Activated T-helper 1 cell treated with Interleukin-2 at 50 U/mL for 16 hours (primary cell): ENCODE data around the gene SRPK1.

Source experiments
- DNase-seq: peaks from one replicate; pipeline ENCODE4 v3.0.0-alpha.2; 2020; ENCODE audit warnings: low read depth

The SRPK1 gene

GRCh38 chr6:35817515-35817914, 103.4 kb downstream of the SRPK1 start:
- DNase-seq = no peak

- DNase-seq = no peak
Observed at GRCh38 chr6:35811699-35811995, 109.3 kb downstream of the SRPK1 start.

DNA sequence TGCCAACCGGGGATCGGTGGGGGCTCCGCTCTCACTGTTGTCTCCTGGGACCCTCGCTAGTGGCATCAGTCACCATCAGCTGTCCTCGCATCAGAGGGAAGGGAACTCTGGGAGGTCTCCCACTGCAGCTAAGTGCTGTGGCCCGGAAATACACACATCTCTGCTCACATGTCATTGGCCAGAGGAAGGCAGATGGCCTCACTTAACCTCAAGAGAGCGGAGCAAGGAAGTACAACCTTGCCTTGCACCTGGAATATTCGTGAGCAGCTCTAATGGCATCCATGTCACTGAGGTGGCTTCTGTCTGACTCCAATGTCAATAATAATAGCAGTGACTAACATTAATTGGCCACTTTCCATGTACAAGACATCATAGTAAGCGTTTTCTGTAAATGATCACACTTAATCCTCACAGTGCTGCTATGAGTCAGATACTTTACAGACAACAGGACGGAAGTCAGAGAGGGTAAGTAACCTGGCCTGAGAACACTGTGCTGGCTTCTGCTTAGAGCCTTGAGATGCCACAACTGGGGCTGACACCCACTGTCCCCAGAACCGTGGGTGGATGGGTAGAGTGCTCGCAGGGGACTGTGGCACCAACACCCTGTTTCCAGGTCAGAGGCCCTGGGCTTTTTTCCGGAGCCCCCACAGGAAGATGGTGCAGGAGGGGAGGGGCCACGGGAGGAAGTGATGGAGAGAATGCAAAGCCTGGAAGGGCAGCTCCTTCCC, 109.8 kb downstream of the SRPK1 start:
- no peak for DNase-seq

DNA sequence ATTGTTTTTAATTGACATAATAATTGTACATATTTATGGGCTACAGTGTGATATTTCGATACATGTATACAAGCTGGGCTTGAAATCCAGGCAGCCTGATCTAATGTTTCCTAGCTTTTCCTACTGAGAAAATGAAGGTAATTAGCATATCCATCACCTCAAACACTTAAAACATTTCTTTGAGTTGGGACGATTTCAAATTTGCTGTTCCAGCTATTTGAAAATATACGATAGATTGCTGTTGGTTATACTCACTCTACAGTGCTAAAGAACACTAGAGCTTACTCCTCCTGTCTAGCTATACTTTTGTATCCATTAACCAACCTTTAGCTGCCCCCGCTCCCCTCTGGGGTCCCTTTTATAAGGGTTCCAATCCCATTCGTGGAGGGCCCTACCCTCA, 111.1 kb downstream of the SRPK1 start:
- no peak for DNase-seq

- no peak for DNase-seq
Observed at GRCh38 chr6:35808688-35809087, 112.2 kb downstream of the SRPK1 start.

- peak; percentile 18 for DNase-seq
Observed at GRCh38 chr6:35804996-35805736, 115.7 kb downstream of the SRPK1 start, which contains the start of gene LHFPL5. Gene LHFPL5, plus strand, starts transcription at chr6:35805352. Its CDS starts 319 bp downstream, at chr6:35805671.

- no peak for DNase-seq
Observed at GRCh38 chr6:35801148-35801547, 119.8 kb downstream of the SRPK1 start.

DNA sequence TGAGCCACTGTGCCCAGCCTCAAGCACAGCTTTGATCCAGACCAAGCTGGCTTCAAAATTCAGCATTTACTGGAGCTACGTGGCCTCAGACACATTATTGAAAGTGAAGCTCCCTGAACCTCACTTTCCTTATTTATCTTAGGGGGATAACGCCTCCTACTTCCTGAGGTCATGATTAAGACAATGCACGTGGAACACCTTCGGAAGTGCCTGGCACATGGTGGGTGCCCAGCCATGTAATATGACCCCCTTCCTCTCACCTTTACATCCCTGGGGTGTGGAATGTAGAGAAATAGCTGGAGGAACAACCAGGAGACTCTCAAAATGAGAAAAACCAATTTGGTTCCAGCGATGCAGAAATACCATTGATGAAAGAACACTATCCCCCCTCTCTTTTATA, 122.2 kb downstream of the SRPK1 start:
- DNase-seq = no peak

GRCh38 chr6:35797837-35798526, 122.9 kb downstream of the SRPK1 start:
- DNase-seq = no peak

DNA sequence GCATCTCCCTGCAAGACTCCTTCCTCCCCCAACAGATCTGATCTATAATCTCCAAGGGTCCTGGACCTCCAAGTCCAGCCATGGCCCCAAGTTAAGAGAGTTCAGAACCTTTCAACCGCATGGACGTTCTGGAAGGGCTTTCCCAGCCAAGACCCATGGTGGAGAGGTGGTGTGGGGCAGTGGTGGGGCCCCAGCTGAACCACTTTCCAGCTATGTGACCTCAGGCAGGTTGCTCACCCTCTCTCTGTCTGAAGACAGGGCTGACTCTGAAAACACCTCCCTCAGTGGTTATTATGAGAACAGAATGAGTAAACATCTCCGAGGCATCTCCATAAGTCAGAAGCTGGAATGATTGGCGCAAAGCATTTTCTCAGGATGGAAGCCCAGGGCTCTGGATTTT, 124.7 kb downstream of the SRPK1 start:
- no peak for DNase-seq

- DNase-seq = no peak
Observed at GRCh38 chr6:35795453-35796071, 125.3 kb downstream of the SRPK1 start.

GRCh38 chr6:35794536-35795452, 126.1 kb downstream of the SRPK1 start:
- no peak for DNase-seq

GRCh38 chr6:35790683-35791082, 130.2 kb downstream of the SRPK1 start:
- DNase-seq = no peak

DNA sequence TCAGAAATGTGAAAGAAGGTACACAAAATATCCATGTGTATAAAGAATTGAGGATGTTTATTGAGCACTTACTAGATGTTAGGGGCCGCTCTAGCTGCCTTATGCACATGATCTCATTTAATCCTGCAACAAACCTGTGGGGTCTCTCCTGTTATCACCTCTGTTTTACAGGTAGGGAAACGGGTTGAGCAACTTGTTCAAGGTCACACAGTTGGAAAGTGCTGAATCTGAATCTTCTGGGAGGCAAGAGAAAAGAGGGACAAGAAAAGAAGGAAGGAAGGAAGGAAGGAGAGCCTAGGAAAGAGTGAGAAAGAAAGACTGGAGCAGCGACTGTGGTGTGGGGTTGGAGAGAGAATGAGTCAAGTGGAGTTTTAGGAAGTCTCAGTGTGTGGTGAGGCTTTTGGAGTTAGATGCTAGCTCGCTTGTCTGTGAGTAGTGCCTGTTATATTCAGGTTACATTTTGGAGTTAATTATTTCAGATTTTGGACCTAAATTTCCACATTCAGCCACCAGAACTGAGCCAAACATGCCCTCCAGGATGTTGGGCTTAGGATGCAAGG, 132.4 kb downstream of the SRPK1 start:
- no peak for DNase-seq

- DNase-seq = no peak
Observed at GRCh38 chr6:35787266-35788218, 133.4 kb downstream of the SRPK1 start.

DNA sequence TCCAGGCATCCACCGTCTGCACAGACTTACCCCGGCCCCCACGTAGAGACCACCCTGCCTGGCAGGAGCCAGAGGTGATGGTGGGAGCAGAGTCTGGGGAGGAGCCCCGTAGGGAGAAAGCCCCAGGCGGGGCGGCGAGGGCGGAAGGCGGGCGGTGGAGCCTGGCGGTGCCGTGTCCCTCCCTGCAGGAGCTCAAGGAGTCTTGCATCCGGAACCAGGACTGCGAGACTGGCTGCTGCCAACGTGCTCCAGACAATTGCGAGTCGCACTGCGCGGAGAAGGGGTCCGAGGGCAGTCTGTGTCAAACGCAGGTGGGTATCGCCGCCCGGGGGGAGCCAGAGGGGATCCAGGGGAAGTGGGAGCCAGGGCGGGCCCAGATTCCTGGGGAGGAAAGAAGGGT, 134.1 kb downstream of the SRPK1 start:
- no peak for DNase-seq

- DNase-seq = no peak
Observed at GRCh38 chr6:35786272-35786671, 134.6 kb downstream of the SRPK1 start.

DNA sequence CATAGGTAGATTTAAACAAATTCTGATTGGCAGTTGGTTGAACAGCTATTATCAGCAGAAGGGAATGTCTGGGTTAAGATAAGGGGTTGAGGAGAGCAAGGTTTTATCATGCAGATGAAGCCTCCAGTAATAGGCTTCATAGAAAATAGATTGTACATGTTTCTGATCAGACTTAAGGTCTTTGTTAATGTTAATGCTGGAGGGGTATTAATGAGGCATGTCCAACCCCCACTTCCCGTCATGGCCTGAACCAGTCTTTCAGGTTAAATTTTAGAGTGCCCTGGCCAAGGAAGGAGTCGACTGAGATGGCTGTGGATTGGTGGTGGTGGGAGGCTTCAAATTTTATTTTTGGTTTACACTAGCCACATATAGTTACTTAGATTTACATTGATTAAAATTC, 136.7 kb downstream of the SRPK1 start:
- no peak for DNase-seq
